WTC11 (cell line): ENCODE measurements around the gene ZNF189. TPM values are rescaled to one million over a fixed set of nuclear protein-coding genes. Genes with fewer than 3 reads are reported as not detected.

Experiments used
- ATAC-seq: fragments of 200-7000 bp; cut with Tn5 transposase; 2 replicates; pipeline ENCODE4 v1.10.0; 2021; ENCODE audit warnings: mild to moderate bottlenecking, moderate library complexity
- CTCF ChIA-PET: fragments of 300-600 bp; sonication (Branson Sonifier 250); formaldehyde crosslinking; loops from one replicate; lab custom pipeline; 2021; ENCODE audit warnings: antibody characterized with exemption; lab: Charles Lee
- POLR2A ChIA-PET: fragments of 350-600 bp; sonication (Branson Sonifier 250); formaldehyde crosslinking; loops from one replicate; lab custom pipeline; 2021; ENCODE audit warnings: antibody characterized with exemption; lab: Charles Lee
- DNase-seq: peaks from one replicate; pipeline ENCODE4 v3.0.0; 2021; ENCODE audit warnings: low spot score
- H3K27ac Mint-ChIP-seq: 2 replicates; pipeline ENCODE4 v1.8.0; 2021; ENCODE audit warnings: mixed read lengths
- H3K27me3 Mint-ChIP-seq: 2 replicates; pipeline ENCODE4 v1.8.0; 2021; ENCODE audit warnings: low read depth, mild to moderate bottlenecking, moderate library complexity, mixed read lengths
- H3K36me3 Mint-ChIP-seq: 2 replicates; pipeline ENCODE4 v1.8.0; 2021; ENCODE audit warnings: mixed read lengths
- H3K4me1 Mint-ChIP-seq: 2 replicates; pipeline ENCODE4 v1.8.0; 2022; ENCODE audit warnings: mixed read lengths
- H3K4me3 Mint-ChIP-seq: 2 replicates; pipeline ENCODE4 v1.8.0; 2021; ENCODE audit warnings: mild to moderate bottlenecking, moderate library complexity, mixed read lengths
- H3K9me3 Mint-ChIP-seq: 2 replicates; pipeline ENCODE4 v1.8.0; 2021; ENCODE audit warnings: mixed read lengths
- E2F4 ChIP-seq: sonication (generic); formaldehyde crosslinking; IDR thresholded peaks from 2 replicates; pipeline ENCODE4 v1.8.1; 2022; ENCODE audit warnings: low read depth, mild to moderate bottlenecking, moderate library complexity, missing genetic modification reagents, borderline replicate concordance
- E2F5 ChIP-seq: sonication (generic); formaldehyde crosslinking; IDR thresholded peaks from 2 replicates; pipeline ENCODE4 v1.8.1; 2022; ENCODE audit warnings: mild to moderate bottlenecking, moderate library complexity, missing genetic modification reagents
- ELF4 ChIP-seq: sonication (generic); formaldehyde crosslinking; IDR thresholded peaks from 2 replicates; pipeline ENCODE4 v1.8.1; 2022; ENCODE audit warnings: low read depth, mild to moderate bottlenecking, moderate library complexity, missing genetic modification reagents
- ESRRA ChIP-seq: sonication (generic); formaldehyde crosslinking; IDR thresholded peaks from 2 replicates; pipeline ENCODE4 v1.8.1; 2022; ENCODE audit warnings: mild to moderate bottlenecking, missing genetic modification reagents, borderline replicate concordance
- KAT7 ChIP-seq: sonication (generic); formaldehyde crosslinking; IDR thresholded peaks from 2 replicates; pipeline ENCODE4 v1.8.1; 2023; ENCODE audit warnings: missing genetic modification reagents, mild to moderate bottlenecking, borderline replicate concordance
- MXD4 ChIP-seq: fragments of 250-450 bp; sonication (Bioruptor Pico); IDR thresholded peaks from 2 replicates; pipeline ENCODE4 v1.8.0; 2021; ENCODE audit warnings: mild to moderate bottlenecking, moderate library complexity, borderline replicate concordance
- NFATC4 ChIP-seq: fragments of 250-450 bp; sonication (Bioruptor Pico); IDR thresholded peaks from 2 replicates; pipeline ENCODE4 v1.9.0; 2021; ENCODE audit warnings: mild to moderate bottlenecking
- NFYB ChIP-seq: sonication (generic); formaldehyde crosslinking; conservative IDR thresholded peaks from 2 replicates; pipeline ENCODE4 v1.8.0; 2022; ENCODE audit warnings: low read depth, missing genetic modification reagents
- ZNF232 ChIP-seq: sonication (generic); formaldehyde crosslinking; IDR thresholded peaks from 2 replicates; pipeline ENCODE4 v1.8.0; 2022; ENCODE audit warnings: mild to moderate bottlenecking, missing genetic modification reagents
- ZNF263 ChIP-seq: sonication (generic); formaldehyde crosslinking; IDR thresholded peaks from 2 replicates; pipeline ENCODE4 v1.8.1; 2022; ENCODE audit warnings: low read depth, mild to moderate bottlenecking, moderate library complexity, missing genetic modification reagents
- ZNF281 ChIP-seq: sonication (generic); formaldehyde crosslinking; IDR thresholded peaks from 2 replicates; pipeline ENCODE4 v1.8.0; 2023; ENCODE audit warnings: mild to moderate bottlenecking, missing genetic modification reagents
- ZNF532 ChIP-seq: fragments of 250-450 bp; sonication (Bioruptor Pico); IDR thresholded peaks from 2 replicates; pipeline ENCODE4 v1.9.0; 2021; ENCODE audit warnings: mild to moderate bottlenecking, borderline replicate concordance
- ZNF671 ChIP-seq: fragments of 250-450 bp; sonication (Bioruptor Pico); IDR thresholded peaks from 2 replicates; pipeline ENCODE4 v1.8.0; 2021; ENCODE audit warnings: mild to moderate bottlenecking
- total RNA-seq: library from RNA; stranded (reverse); gene quantifications from 3 replicates; pipeline ENCODE4 v1.2.3, GENCODE V29; 2021

ZNF189 gene
- total RNA-seq, 1 experiment from 2014 or later: 10.3 TPM

GRCh38 chr9:101398068-101398929, at the start of gene ZNF189, which contains the start of gene MRPL50 (continued):
- TF ChIP-seq E2F4: no peak
- TF ChIP-seq ELF4 (CRISPR knock-in tag): no peak
- peak; percentile 77 for TF ChIP-seq NFYB (CRISPR knock-in tag)
- TF ChIP-seq ZNF232: 0 out of 2 replicates have a peak, but pooled peaks have one; percentile 63
- TF ChIP-seq ZNF532 (CRISPR knock-in tag): no peak

- ChIA-PET CTCF (no interaction called here), POLR2A (no interaction called here)
- TF ChIP-seq KAT7 (CRISPR knock-in tag) (no peak), ZNF281 (CRISPR knock-in tag) (no peak), MXD4 (CRISPR knock-in tag) (no peak), ELF4 (CRISPR knock-in tag) (no peak), ESRRA (CRISPR knock-in tag) (no peak), ZNF263 (no peak), NFATC4 (CRISPR knock-in tag) (no peak), ZNF532 (CRISPR knock-in tag) (no peak), ZNF671 (CRISPR knock-in tag) (no peak), E2F5 (CRISPR knock-in tag) (no peak)
- Mint-ChIP-seq H3K4me3 (no peak overlapping the region), H3K9me3 (no peaks in the 10 kb centered on the region), H3K4me1 (no peaks in the 10 kb centered on the region), H3K27me3 (no peaks in the 10 kb centered on the region), H3K27ac (no peak overlapping the region), H3K36me3 (no peaks in the 10 kb centered on the region)
- no peak for ATAC-seq
- no peak for DNase-seq
These were observed 48.4 kb upstream of the ZNF189 start for GRCh38 chr9:101350285-101350684.
